Stimulated activated CD8-positive, alpha-beta memory T cell treated with anti-CD3 and anti-CD28 coated beads, Interleukin-15, amount 100 ng/mL, for 1 hour (primary cell): ENCODE results near the gene POT1.

Experiments
- DNase-seq: peaks from one replicate; pipeline ENCODE4 v3.0.0-alpha.2; 2020; ENCODE audit warnings: low read depth

POT1 gene

GRCh38 chr7:124801330-124801895, 128.2 kb downstream of the POT1 start:
- DNase-seq, result no peak

GRCh38 chr7:124800386-124800785, 129.2 kb downstream of the POT1 start:
- no peak for DNase-seq

GRCh38 chr7:124799448-124799847, 130.2 kb downstream of the POT1 start:
- no peak for DNase-seq

- no peak for DNase-seq
Measured at GRCh38 chr7:124796771-124797170, 132.9 kb downstream of the POT1 start.

- DNase-seq, result no peak
Measured at GRCh38 chr7:124792696-124793095, 136.9 kb downstream of the POT1 start.

GRCh38 chr7:124792002-124792401, 137.6 kb downstream of the POT1 start:
- DNase-seq, result no peak

GRCh38 chr7:124791426-124791825, 138.2 kb downstream of the POT1 start:
- DNase-seq, result no peak

GRCh38 chr7:124790645-124791044, 139.0 kb downstream of the POT1 start:
- no peak for DNase-seq

GRCh38 chr7:124785994-124786393, 143.6 kb downstream of the POT1 start:
- no peak for DNase-seq

- DNase-seq, result no peak
Measured at GRCh38 chr7:124784879-124785818, 144.5 kb downstream of the POT1 start.

GRCh38 chr7:124783271-124783670, 146.4 kb downstream of the POT1 start:
- no peak for DNase-seq

GRCh38 chr7:124781907-124782734, 147.5 kb downstream of the POT1 start:
- DNase-seq, result no peak

- DNase-seq, result no peak
Measured at GRCh38 chr7:124781418-124781817, 148.2 kb downstream of the POT1 start.

GRCh38 chr7:124780608-124781007, 149.0 kb downstream of the POT1 start:
- DNase-seq, result no peak

GRCh38 chr7:124780056-124780455, 149.6 kb downstream of the POT1 start:
- DNase-seq, result no peak

- DNase-seq, result no peak
Measured at GRCh38 chr7:124779620-124780019, 150.0 kb downstream of the POT1 start.

- no peak for DNase-seq
Measured at GRCh38 chr7:124779194-124779593, 150.4 kb downstream of the POT1 start.

GRCh38 chr7:124777268-124777667, 152.4 kb downstream of the POT1 start:
- DNase-seq, result no peak

- DNase-seq, result no peak
Measured at GRCh38 chr7:124776153-124776552, 153.5 kb downstream of the POT1 start.

- DNase-seq, result no peak
Measured at GRCh38 chr7:124775422-124775821, 154.2 kb downstream of the POT1 start.

GRCh38 chr7:124773938-124774337, 155.7 kb downstream of the POT1 start:
- DNase-seq, result no peak

- DNase-seq, result no peak
Measured at GRCh38 chr7:124773339-124773738, 156.3 kb downstream of the POT1 start.
